GM18498 (cell line): ENCODE data around the gene ACBD4.
"Not testable (repeated sequence)": the region's sequence is repeated elsewhere in the genome, so short reads cannot be mapped to it uniquely, and the experiment has no call there.

ENCODE experiments used
- ATAC-seq: cut with Tn5 transposase; IDR thresholded peaks from one replicate; pipeline ENCODE4 v1.9.1; 2021; ENCODE audit warnings: mild to moderate bottlenecking, moderate library complexity; ENCODE audit not compliant: unreplicated experiment

Gene ACBD4

DNA sequence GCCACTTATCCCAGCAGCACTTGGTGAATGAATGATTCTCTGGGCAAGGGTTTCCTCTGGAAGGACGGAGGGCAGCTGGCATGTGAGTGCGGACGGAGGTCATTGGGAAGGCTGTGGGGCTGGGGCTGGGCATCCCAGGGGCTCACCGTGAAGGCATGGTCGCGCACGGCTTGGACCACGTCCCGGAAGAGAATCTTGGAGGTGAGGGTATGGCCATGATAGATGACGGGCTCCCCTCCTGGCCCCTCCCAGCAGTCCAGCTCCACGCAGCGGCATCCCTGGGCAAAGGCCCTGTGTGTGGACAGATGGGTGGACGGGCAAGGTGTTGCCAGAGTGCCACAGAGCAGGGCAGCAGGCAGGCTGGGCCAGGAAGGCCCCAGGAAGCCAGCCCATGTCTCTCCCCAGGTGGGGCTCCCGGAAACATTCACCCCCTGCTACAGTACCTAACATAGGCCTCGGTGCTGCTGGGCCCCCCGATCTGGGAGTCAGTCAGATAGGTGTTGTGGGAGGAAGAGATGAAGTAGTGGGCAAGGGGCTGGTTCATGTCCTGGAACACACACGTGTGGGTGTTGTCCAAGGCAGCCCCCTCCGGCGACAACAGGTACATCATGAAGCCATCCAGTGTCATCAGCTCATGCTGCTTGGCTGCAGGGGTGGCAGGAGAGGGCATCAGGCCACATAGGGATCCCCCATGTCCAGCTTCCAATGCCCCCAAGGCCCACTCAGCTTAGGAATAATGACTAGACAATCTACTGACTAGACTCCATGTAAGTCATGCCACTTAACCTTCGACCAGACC, 17.4 kb upstream of the ACBD4 start:
- ATAC-seq, result no peak

- no peak for ATAC-seq
Observed at GRCh38 chr17:45118691-45119090, 16.8 kb upstream of the ACBD4 start.

- ATAC-seq, result no peak
Observed at GRCh38 chr17:45119964-45120363, 15.5 kb upstream of the ACBD4 start.

DNA sequence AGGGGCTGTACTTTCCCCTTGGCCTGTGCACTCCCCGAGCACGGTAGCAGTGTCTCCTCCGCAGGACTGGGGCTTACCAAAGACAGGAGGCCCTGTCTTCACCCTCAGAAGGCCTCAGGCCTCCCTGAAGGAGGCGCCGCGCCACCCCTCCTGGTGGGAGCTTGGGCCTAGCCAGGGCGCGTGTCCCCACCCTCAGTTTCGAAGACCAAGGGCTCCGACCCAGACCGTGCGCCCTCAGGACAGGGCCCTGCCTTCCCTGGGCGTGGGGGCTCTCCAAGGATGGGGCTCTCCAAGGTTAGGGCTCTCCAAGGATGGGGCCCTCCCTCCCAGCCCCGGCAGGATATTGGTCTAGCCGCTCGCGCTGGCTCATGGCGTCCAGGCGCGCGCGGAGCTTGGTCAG, 14.9 kb upstream of the ACBD4 start:
- ATAC-seq, result no peak

DNA sequence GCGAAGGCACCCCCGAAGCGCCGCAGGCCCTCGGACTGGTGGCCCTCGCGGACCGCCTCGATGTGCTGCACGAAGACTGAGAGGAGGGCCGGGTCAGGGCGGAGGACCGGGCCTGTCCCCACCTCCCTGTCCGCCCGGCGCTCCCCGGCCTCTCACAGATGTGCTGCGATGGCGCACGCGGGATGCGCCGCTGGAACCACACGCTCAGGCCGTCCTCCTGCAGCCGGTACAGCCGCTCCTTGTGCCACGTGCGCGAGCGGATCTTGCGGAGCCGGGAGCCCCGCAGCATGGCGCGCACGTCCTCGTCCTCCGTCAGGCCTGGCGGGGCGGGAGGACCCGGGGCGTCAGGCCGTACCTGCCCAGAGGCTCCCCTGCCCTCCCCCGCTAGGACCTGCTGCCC, 14.4 kb upstream of the ACBD4 start:
- ATAC-seq, result no peak

GRCh38 chr17:45123076-45123770, 12.3 kb upstream of the ACBD4 start:
- ATAC-seq, result no peak

DNA sequence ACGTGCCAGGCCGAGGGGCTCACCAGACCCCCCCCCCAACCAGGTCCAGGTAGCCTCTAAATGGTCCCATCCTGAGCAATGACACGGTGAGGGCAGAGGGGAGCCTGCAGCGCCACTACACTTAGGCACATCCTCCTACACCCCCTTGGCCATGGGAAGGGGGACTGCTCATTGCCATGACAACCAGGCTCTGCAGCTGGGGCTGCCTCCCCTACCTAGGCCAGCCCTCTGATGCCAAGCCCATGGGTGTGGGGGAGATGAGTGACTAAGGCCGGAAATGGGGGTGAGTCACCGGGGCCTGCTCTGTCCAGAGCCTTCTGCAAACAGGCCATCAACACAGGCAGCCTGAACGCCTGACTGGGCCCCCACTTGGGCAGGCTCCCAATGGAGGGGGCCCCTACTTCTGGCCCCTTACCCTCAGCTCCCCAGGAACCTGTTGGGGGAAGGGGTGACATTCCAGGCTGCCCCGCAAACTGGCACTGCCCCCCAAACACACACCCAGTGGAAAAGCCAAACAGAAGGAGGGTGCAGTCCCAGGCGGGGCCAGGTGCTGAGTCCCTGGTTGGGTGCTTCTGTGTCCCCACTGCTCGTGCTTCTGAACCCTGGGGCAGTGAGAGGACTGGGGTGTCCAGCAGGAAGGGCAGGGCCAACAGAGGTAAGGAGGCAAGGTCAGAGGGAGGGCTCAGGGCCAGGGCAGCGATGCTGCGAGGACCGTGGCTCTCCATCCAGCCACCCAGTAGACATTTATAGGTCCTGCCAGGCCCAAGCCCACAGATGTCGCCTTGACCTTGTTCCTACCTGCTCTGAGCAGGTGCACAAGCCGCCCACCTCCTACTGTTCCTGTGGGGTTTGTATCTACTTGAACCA, 11.3 kb upstream of the ACBD4 start:
- ATAC-seq, result no peak

DNA sequence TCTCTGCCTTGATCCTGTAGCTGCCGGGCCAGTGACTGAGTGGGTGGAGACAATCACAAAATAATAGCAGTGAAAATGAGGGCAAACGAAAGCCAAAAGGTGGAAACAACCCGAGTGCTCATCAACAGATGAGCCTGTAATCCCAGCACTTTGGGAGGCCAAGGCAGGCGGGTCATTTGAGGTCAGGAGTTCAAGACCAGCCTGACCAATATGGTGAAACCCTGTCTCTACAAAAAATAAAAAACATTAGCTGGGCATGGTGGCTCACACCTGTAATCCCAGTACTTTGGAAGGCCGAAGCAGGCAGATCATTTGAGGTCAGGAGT, 10.7 kb upstream of the ACBD4 start:
- not testable (repeated sequence) for ATAC-seq

GRCh38 chr17:45125509-45125908, 10.0 kb upstream of the ACBD4 start:
- no peak for ATAC-seq

DNA sequence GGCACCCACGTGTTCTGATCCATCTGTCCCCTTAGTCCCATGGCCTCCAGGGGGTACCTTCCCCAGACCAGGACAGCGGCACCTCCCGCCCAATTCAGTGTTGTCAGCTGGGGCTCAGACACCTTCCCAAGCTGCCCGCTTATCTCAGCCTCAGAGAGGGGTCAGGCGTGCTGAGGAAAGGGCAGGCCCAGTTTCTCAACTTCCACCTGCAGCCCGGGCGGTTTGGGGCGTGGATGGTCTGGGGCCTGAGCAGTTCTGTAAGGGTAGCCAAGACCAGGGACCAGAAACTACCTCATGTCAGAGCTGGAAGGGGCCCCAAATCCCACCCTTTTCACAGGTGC, 8.3 kb upstream of the ACBD4 start:
- ATAC-seq, result no peak

GRCh38 chr17:45127548-45128300, 7.8 kb upstream of the ACBD4 start:
- ATAC-seq, result no peak

- ATAC-seq, result no peak
Observed at GRCh38 chr17:45128331-45128730, 7.2 kb upstream of the ACBD4 start.

- no peak for ATAC-seq
Observed at GRCh38 chr17:45128989-45129388, 6.5 kb upstream of the ACBD4 start.

- no peak for ATAC-seq
Observed at GRCh38 chr17:45129426-45129939, 6.0 kb upstream of the ACBD4 start.

DNA sequence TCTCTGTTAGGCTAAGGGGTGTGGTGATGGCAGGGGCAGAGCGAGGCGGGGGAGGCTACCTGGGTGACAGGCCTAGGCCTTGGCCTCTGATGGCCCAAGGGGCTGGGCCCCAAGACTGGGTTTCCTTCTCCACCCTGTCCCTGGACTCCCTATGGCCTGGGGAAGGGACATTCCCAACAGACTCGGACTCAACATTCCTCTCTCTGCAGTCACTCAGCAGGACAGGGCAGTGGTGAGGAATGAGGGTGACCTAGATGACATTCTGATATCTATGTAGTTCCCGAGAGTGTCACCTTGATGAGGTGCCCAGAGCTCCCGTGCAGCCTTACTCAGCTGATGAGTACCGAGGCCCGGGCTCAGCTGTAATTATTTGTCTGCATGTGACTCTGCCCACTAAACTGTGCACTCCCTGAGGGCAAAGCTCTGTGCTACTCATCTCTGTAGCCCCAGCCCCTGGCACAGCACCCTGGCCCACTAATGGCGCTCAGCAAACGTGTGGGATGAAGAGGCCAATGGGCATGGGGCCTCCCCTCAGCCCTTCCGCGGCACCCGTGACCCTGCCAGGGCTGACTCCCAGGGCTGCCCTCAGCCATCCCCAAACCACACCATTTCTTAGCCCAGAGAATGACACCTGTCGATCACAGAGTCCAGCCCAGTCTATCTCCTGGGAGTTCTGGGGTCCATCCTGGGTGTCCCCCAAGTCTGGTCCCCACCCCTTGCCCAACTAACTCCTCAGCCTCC, 5.4 kb upstream of the ACBD4 start:
- no peak for ATAC-seq

- ATAC-seq, result no peak
Observed at GRCh38 chr17:45130681-45131615, 4.5 kb upstream of the ACBD4 start.

- no peak for ATAC-seq
Observed at GRCh38 chr17:45131616-45132319, 3.7 kb upstream of the ACBD4 start.

- ATAC-seq, result peak; percentile 5
Observed at GRCh38 chr17:45132320-45132571, 3.2 kb upstream of the ACBD4 start, which contains the start of gene PLCD3. Gene PLCD3 (minus strand): TSS chr17:45132515. CDS start chr17:45132410, 105 bp downstream.
